Gastroesophageal sphincter (tissue), 3 donors: ENCODE results near the gene IKBKE.

Source experiments
- POLR2A ChIP-seq, 2 donors: fragments of 450-650 bp; IDR thresholded peaks; one replicate each; pipeline ENCODE4 v1.6.1; 2017; ENCODE audit warnings: antibody characterized with exemption in 2 of 2, mild to moderate bottlenecking in 2 of 2, moderate library complexity in 1 of 2
- POLR2AphosphoS5 ChIP-seq: sonication (generic); formaldehyde crosslinking; IDR thresholded peaks from one replicate; pipeline ENCODE4 v1.6.1; 2017; ENCODE audit warnings: antibody characterized with exemption
- TF ChIP-seq, protein P1 (sequence below), 4 experiments: fragments of 200-600 bp in 2 of 4; fragments of 450-650 bp in 2 of 4; sonication (generic) in 1 of 4; IDR thresholded peaks; one replicate each; pipeline ENCODE4 v1.5.1; 2017 to 2019; ENCODE audit warnings: antibody characterized with exemption in 4 of 4, mild to moderate bottlenecking in 2 of 4, moderate library complexity in 2 of 4

DNA sequence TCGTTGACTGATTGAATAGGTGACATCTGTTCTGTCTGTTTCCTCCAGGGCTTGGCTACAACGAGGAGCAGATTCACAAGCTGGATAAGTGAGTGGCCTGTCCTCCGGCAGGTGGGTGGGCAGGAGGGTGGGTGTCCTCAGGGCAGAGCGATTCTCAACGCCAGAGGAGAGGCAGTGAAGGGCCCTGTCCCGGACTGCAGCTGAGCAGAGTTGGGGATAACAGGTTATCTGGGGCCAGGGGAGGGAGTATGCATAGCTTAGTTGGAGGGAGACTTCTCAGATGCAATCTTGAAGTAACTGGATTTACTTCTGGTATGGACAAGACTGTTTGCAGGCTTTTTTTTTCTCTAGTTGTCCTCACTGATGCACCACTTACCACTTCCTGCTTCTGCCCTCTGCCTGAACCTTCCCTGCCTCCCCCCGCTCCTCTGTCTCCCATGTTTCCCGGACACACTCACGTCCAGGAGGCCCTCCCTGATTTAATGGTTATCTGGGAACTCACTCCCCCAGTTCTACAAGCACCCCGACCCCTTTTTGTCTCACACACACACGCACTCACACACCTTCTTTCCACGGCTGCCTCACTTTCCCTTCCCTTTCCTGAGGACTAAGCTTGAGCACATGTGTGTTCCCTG is 20.6 kb downstream of the IKBKE start:
- TF ChIP-seq POLR2AphosphoS5 (no peak), POLR2A (IDR thresholded peaks at IDR 0.05) (no peak)
- TF ChIP-seq, protein P1, sequence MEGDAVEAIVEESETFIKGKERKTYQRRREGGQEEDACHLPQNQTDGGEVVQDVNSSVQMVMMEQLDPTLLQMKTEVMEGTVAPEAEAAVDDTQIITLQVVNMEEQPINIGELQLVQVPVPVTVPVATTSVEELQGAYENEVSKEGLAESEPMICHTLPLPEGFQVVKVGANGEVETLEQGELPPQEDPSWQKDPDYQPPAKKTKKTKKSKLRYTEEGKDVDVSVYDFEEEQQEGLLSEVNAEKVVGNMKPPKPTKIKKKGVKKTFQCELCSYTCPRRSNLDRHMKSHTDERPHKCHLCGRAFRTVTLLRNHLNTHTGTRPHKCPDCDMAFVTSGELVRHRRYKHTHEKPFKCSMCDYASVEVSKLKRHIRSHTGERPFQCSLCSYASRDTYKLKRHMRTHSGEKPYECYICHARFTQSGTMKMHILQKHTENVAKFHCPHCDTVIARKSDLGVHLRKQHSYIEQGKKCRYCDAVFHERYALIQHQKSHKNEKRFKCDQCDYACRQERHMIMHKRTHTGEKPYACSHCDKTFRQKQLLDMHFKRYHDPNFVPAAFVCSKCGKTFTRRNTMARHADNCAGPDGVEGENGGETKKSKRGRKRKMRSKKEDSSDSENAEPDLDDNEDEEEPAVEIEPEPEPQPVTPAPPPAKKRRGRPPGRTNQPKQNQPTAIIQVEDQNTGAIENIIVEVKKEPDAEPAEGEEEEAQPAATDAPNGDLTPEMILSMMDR (IDR thresholded peaks at IDR 0.05): no peak
